ENCODE measurements around the gene CDK4.
A peak's percentile ranks its signal among the peaks of the same experiment; 100 is the strongest.
"Not testable (repeated sequence)": the region's sequence is repeated elsewhere in the genome, so short reads cannot be mapped to it uniquely, and the experiment has no call there.

Gene CDK4

GRCh38 chr12:57776247-57776587, 24.1 kb upstream of the CDK4 start:
- no peaks in the 10 kb centered on the region for H3K36me3 ChIP-seq (ENCODE audit: control insufficient read depth, insufficient read depth, low read length)
- no peak overlapping the region for H3K4me3 ChIP-seq (replicated peaks; ENCODE audit: low read depth, low read length)
- H3K27me3 ChIP-seq (replicated peaks; ENCODE audit: control insufficient read depth, insufficient read depth, low read length): no peaks in the 10 kb centered on the region
- no peak for DNase-seq (ENCODE audit: extremely low read depth, insufficient read length)
- no peak for TF ChIP-seq CTCF (IDR thresholded peaks at IDR 0.05; ENCODE audit: insufficient read depth, low read length, poor library complexity, severe bottlenecking)

- TF ChIP-seq CTCF (IDR thresholded peaks at IDR 0.05; ENCODE audit: insufficient read depth, low read length, poor library complexity, severe bottlenecking): peak; percentile 17
- H3K36me3 ChIP-seq (ENCODE audit: control insufficient read depth, insufficient read depth, low read length): peaks cover 2% of the 10 kb centered on the region; the same call in 1 of the 2 replicates
- H3K27me3 ChIP-seq (replicated peaks; ENCODE audit: control insufficient read depth, insufficient read depth, low read length): no peaks in the 10 kb centered on the region
- no peak overlapping the region for H3K4me3 ChIP-seq (replicated peaks; ENCODE audit: low read depth, low read length)
- no peak for DNase-seq (ENCODE audit: extremely low read depth, insufficient read length)
These were observed 23.6 kb upstream of the CDK4 start for GRCh38 chr12:57775563-57776246.

- DNase-seq (ENCODE audit: extremely low read depth, insufficient read length): no peak
- Histone ChIP-seq H3K36me3 (ENCODE audit: control insufficient read depth, insufficient read depth, low read length) (peaks cover 2% of the 10 kb centered on the region; the same call in 1 of the 2 replicates), H3K27me3 (replicated peaks; ENCODE audit: control insufficient read depth, insufficient read depth, low read length) (no peaks in the 10 kb centered on the region), H3K4me3 (replicated peaks; ENCODE audit: low read depth, low read length) (no peak overlapping the region)
- TF ChIP-seq CTCF (IDR thresholded peaks at IDR 0.05; ENCODE audit: insufficient read depth, low read length, poor library complexity, severe bottlenecking): no peak
These were observed 22.9 kb upstream of the CDK4 start for GRCh38 chr12:57775044-57775443.

GRCh38 chr12:57774634-57775033, 22.5 kb upstream of the CDK4 start:
- DNase-seq (ENCODE audit: extremely low read depth, insufficient read length); H3K4me3 ChIP-seq (replicated peaks; ENCODE audit: low read depth, low read length); H3K27me3 ChIP-seq (replicated peaks; ENCODE audit: control insufficient read depth, insufficient read depth, low read length): not testable (repeated sequence)

GRCh38 chr12:57772429-57773322, 20.6 kb upstream of the CDK4 start, which contains the start of gene EEF1AKMT3:
TSS of gene EEF1AKMT3 (plus strand) at chr12:57772614. CDS start at chr12:57772725, 111 bp downstream.
- no peak for TF ChIP-seq CTCF (IDR thresholded peaks at IDR 0.05; ENCODE audit: insufficient read depth, low read length, poor library complexity, severe bottlenecking)
- H3K27me3 ChIP-seq (replicated peaks; ENCODE audit: control insufficient read depth, insufficient read depth, low read length): no peaks in the 10 kb centered on the region
- no peak for DNase-seq (ENCODE audit: extremely low read depth, insufficient read length)

More at GRCh38 chr12:57774634-57775033, 22.5 kb upstream of the CDK4 start:
- H3K36me3 ChIP-seq (ENCODE audit: control insufficient read depth, insufficient read depth, low read length): not testable (repeated sequence)

GRCh38 chr12:57771873-57772428, 19.8 kb upstream of the CDK4 start, which contains the start of gene METTL1:
TSS of gene METTL1 (minus strand) at chr12:57772105. CDS start at chr12:57772083, 22 bp downstream.
- no peak for TF ChIP-seq CTCF (IDR thresholded peaks at IDR 0.05; ENCODE audit: insufficient read depth, low read length, poor library complexity, severe bottlenecking)
- DNase-seq (ENCODE audit: extremely low read depth, insufficient read length): peak; percentile 93
- peaks cover 4% of the 10 kb centered on the region for H3K36me3 ChIP-seq (ENCODE audit: control insufficient read depth, insufficient read depth, low read length)
- no peaks in the 10 kb centered on the region for H3K27me3 ChIP-seq (replicated peaks; ENCODE audit: control insufficient read depth, insufficient read depth, low read length)
- H3K4me3 ChIP-seq (replicated peaks; ENCODE audit: low read depth, low read length): peak within 1 kb of the TSS; percentile 78

More at GRCh38 chr12:57772429-57773322, 20.6 kb upstream of the CDK4 start, which contains the start of gene EEF1AKMT3:
- Histone ChIP-seq H3K36me3 (ENCODE audit: control insufficient read depth, insufficient read depth, low read length) (peaks cover 4% of the 10 kb centered on the region), H3K4me3 (replicated peaks; ENCODE audit: low read depth, low read length) (peak within 1 kb of the TSS; percentile 78)

All from GM06990 (cell line).